SK-N-SH (cell line): ENCODE results near the gene FAM221B. TPM values are rescaled to one million over a fixed set of nuclear protein-coding genes. Genes with fewer than 3 reads are reported as not detected.
A peak's percentile ranks its signal among the peaks of the same experiment; 100 is the strongest.

ENCODE experiments used
- CTCF ChIA-PET: fragments of 300-600, 350-600 bp; formaldehyde crosslinking; extraction: SDS; loops from one replicate; lab custom pipeline; 2021; lab: Yijun Ruan, JAX
- POLR2A ChIA-PET: fragments of 350-600 bp; sonication (Branson Sonifier 250); formaldehyde crosslinking; extraction: SDS; loops from one replicate; lab custom pipeline; 2020; ENCODE audit warnings: antibody characterized with exemption, inconsistent platforms; lab: Yijun Ruan, JAX
- DNase-seq: peaks from one replicate; pipeline ENCODE4 v3.0.0; 2012
- H2AFZ ChIP-seq: fragments of 200-600 bp; sonication (generic); 2 replicates; pipeline ENCODE4 v1.8.1; 2016; ENCODE audit warnings: antibody characterized with exemption, mild to moderate bottlenecking, low read depth
- H3F3A ChIP-seq: fragments of 200-600 bp; sonication (generic); replicated peaks from 2 replicates; pipeline ENCODE3; 2016; ENCODE audit warnings: antibody characterized with exemption, mild to moderate bottlenecking; ENCODE audit not compliant: insufficient read depth
- H3K27ac ChIP-seq, 2 experiments: fragments of 200-500 bp in 1 of 2; fragments of 200-600 bp in 1 of 2; sonication (Bioruptor generic) in 1 of 2; sonication (generic), shearing (Covaris generic) in 1 of 2; 2 replicates each; pipeline versions ENCODE4 v1.5.1 to v1.6.1; 2014 to 2016; ENCODE audit warnings: low read depth in 2 of 2, inconsistent platforms in 1 of 2, low read length in 1 of 2, mild to moderate bottlenecking in 1 of 2, mixed read lengths in 1 of 2
- H3K27me3 ChIP-seq: fragments of 200-600 bp; sonication (generic), shearing (Covaris generic); 2 replicates; pipeline ENCODE4 v1.6.1; 2016; ENCODE audit warnings: mixed run types; ENCODE audit not compliant: insufficient read depth
- H3K36me3 ChIP-seq, 2 experiments: fragments of 200-500 bp in 1 of 2; fragments of 200-600 bp in 1 of 2; sonication (Bioruptor generic) in 1 of 2; sonication (generic) in 1 of 2; replicated peaks in 1 of 2; 2 replicates each; pipeline versions ENCODE3 to v1.5.1; 2014 to 2016; ENCODE audit warnings: low read length in 1 of 2, mild to moderate bottlenecking in 1 of 2; ENCODE audit not compliant: insufficient read depth in 2 of 2, control insufficient read depth in 1 of 2
- H3K4me1 ChIP-seq, 2 experiments: fragments of 200-500 bp in 1 of 2; fragments of 200-600 bp in 1 of 2; sonication (Bioruptor generic) in 1 of 2; sonication (generic), shearing (Covaris generic) in 1 of 2; 2 replicates each; pipeline versions ENCODE4 v1.5.1 to v1.6.1; 2014 to 2016; ENCODE audit warnings: low read depth in 1 of 2, low read length in 1 of 2, mixed run types in 1 of 2; ENCODE audit not compliant: insufficient read depth in 2 of 2, control insufficient read depth in 1 of 2
- H3K4me2 ChIP-seq: fragments of 200-600 bp; sonication (generic), shearing (Covaris generic); 2 replicates; pipeline ENCODE4 v1.6.1; 2017; ENCODE audit warnings: mixed run types
- H3K4me3 ChIP-seq, 2 experiments: fragments of 200-500 bp in 1 of 2; fragments of 200-600 bp in 1 of 2; sonication (Bioruptor generic) in 1 of 2; sonication (generic), shearing (Covaris generic) in 1 of 2; 2 replicates each; pipeline versions ENCODE4 v1.5.1 to v1.8.1; 2014 to 2016; ENCODE audit warnings: low read depth in 2 of 2, inconsistent platforms in 1 of 2, low read length in 1 of 2, mild to moderate bottlenecking in 1 of 2, mixed read lengths in 1 of 2, moderate library complexity in 1 of 2
- H3K79me2 ChIP-seq: fragments of 200-600 bp; sonication (generic); 2 replicates; pipeline ENCODE4 v1.8.1; 2017; ENCODE audit warnings: mild to moderate bottlenecking; ENCODE audit not compliant: insufficient read depth
- H3K9ac ChIP-seq: fragments of 200-600 bp; sonication (generic); 2 replicates; pipeline ENCODE4 v1.6.1; 2017; ENCODE audit warnings: mixed run types
- H3K9me2 ChIP-seq: fragments of 200-600 bp; sonication (generic); 2 replicates; pipeline ENCODE4 v1.6.1; 2017; ENCODE audit warnings: mixed run types
- H3K9me3 ChIP-seq: fragments of 200-600 bp; sonication (generic); 2 replicates; pipeline ENCODE4 v1.6.1; 2017; ENCODE audit warnings: mixed run types, mild to moderate bottlenecking, moderate library complexity
- H4K20me1 ChIP-seq: fragments of 200-600 bp; sonication (generic); 2 replicates; pipeline ENCODE4 v1.6.1; 2017; ENCODE audit warnings: mild to moderate bottlenecking, mixed run types; ENCODE audit not compliant: insufficient read depth
- ELF1 ChIP-seq: IDR thresholded peaks from 2 replicates; pipeline ENCODE4 v1.4.0; 2012
- FOSL2 ChIP-seq: IDR thresholded peaks from 2 replicates; pipeline ENCODE4 v1.4.0; 2012; ENCODE audit warnings: low read depth, mild to moderate bottlenecking, moderate library complexity, borderline replicate concordance
- NFIC ChIP-seq: IDR thresholded peaks from 2 replicates; pipeline ENCODE4 v1.4.0; 2012; ENCODE audit warnings: borderline replicate concordance
- SMC3 ChIP-seq: IDR thresholded peaks from 2 replicates; pipeline ENCODE4 v1.6.1; 2012; ENCODE audit warnings: low read depth, low read length, improper control_type of control experiment
- polyA plus RNA-seq, 3 experiments: library from polyadenylated mRNA; depleted of rRNA; stranded (reverse); fragments of >200 nt; gene quantifications; 2 replicates each; pipeline ENCODE4 v1.2.3, GENCODE V29; 2012
- TF ChIP-seq, protein P1 (sequence below): IDR thresholded peaks from 2 replicates; pipeline ENCODE4 v1.4.0; 2012; ENCODE audit warnings: low read depth, borderline replicate concordance
- TF ChIP-seq, protein P2 (sequence below): fragments of 150-350 bp; IDR thresholded peaks from 2 replicates; pipeline ENCODE4 v1.6.1; 2016; ENCODE audit warnings: mild to moderate bottlenecking, low read depth, low read length
- TF ChIP-seq, protein P3 (sequence below): IDR thresholded peaks from 2 replicates; pipeline ENCODE4; 2012
- TF ChIP-seq, protein P4 (sequence below): IDR thresholded peaks from 2 replicates; pipeline ENCODE4 v1.6.1; 2012; ENCODE audit warnings: mild to moderate bottlenecking, low read depth, low read length, moderate library complexity

FAM221B gene
- polyA plus RNA-seq, 1 of the 3 experiments (the other 2 are of a cell fraction), result not detected

DNA sequence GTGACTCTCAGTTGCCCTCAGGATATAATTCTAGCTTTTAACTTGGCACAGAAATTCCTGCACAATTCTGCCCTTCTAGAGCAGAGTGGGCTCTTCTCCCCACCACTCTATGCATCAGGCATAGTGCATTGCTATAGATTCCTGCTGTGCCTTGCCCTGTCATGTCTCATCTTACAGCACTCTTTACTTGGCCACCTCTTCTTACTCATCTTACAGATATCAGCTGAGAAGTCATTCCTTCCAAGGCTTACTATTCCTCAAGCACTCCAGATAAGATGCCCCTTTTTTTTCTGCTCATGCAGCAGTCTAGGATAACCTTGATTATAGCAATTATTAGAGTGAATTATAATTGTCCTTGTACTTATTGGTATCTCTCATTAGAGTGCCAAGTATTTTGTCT lies 5.6 kb downstream of the FAM221B start:
- Histone ChIP-seq H4K20me1 (no peaks in the 10 kb centered on the region), H3K4me1 (peaks cover 2 to 4% of the 10 kb centered on the region in 2 experiments; a peak in 1 of 4 replicates), H3K4me2 (no peak overlapping the region), H2AFZ (no peak overlapping the region), H3K9me3 (no peaks in the 10 kb centered on the region), H3K9me2 (no peaks in the 10 kb centered on the region), H3F3A (peaks cover 4% of the 10 kb centered on the region), H3K36me3 (no peaks in the 10 kb centered on the region), H3K27ac (no peak overlapping the region), H3K9ac (no peak overlapping the region), H3K79me2 (no peaks in the 10 kb centered on the region), H3K4me3 (no peak overlapping the region), H3K27me3 (no peaks in the 10 kb centered on the region)
- no peak for DNase-seq
- ChIA-PET CTCF (interaction anchor here (1.3 to 1.8 kb wide), 2 partner anchors 33 to 59 kb away, joined by 6 to 11 read pairs; no protein-coding TSS in a partner anchor), POLR2A (no interaction called here)
- TF ChIP-seq, protein P1, sequence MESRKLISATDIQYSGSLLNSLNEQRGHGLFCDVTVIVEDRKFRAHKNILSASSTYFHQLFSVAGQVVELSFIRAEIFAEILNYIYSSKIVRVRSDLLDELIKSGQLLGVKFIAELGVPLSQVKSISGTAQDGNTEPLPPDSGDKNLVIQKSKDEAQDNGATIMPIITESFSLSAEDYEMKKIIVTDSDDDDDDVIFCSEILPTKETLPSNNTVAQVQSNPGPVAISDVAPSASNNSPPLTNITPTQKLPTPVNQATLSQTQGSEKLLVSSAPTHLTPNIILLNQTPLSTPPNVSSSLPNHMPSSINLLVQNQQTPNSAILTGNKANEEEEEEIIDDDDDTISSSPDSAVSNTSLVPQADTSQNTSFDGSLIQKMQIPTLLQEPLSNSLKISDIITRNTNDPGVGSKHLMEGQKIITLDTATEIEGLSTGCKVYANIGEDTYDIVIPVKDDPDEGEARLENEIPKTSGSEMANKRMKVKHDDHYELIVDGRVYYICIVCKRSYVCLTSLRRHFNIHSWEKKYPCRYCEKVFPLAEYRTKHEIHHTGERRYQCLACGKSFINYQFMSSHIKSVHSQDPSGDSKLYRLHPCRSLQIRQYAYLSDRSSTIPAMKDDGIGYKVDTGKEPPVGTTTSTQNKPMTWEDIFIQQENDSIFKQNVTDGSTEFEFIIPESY, result no peak

DNA sequence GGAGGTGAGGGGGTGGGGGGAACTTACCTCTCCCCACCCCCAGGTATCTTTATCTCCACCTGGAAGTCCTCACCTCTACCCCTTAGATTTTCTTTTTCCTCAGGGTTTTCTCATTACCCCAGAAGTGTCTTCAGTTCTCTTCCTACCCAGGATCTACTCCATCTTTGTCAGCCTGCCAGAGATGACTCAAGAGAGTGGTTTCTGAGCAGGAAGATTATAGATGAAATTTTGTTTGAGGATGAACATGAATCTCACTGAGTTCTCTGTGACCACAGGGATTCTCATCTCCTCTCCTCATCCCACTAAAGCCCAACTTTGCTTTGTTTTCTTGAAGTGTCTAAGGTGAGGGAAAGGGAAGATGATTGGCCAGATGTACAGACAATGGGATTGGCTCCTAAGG lies 8.5 kb downstream of the FAM221B start:
- Histone ChIP-seq H3K27me3 (no peaks in the 10 kb centered on the region), H2AFZ (no peak overlapping the region; the same call in 1 of the 2 replicates), H3K4me3 (no peak overlapping the region), H3K9ac (no peak overlapping the region), H3K9me3 (no peaks in the 10 kb centered on the region), H3K79me2 (no peaks in the 10 kb centered on the region), H3K9me2 (no peaks in the 10 kb centered on the region), H3F3A (peaks cover 5% of the 10 kb centered on the region), H3K4me1 (no peaks in the 10 kb centered on the region; a peak in 1 of 4 replicates), H3K4me2 (no peak overlapping the region), H4K20me1 (no peaks in the 10 kb centered on the region), H3K27ac (peak overlapping the region in 1 of 2 experiments; percentile 31; a peak in 1 of 4 replicates)
- CTCF ChIA-PET, result interaction anchor here (2.3 kb wide), 1 partner anchor 62 kb away, joined by 9 read pairs; no protein-coding TSS in a partner anchor
- DNase-seq, result no peak
- TF ChIP-seq, protein P2, sequence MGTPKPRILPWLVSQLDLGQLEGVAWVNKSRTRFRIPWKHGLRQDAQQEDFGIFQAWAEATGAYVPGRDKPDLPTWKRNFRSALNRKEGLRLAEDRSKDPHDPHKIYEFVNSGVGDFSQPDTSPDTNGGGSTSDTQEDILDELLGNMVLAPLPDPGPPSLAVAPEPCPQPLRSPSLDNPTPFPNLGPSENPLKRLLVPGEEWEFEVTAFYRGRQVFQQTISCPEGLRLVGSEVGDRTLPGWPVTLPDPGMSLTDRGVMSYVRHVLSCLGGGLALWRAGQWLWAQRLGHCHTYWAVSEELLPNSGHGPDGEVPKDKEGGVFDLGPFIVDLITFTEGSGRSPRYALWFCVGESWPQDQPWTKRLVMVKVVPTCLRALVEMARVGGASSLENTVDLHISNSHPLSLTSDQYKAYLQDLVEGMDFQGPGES, result no peak
- TF ChIP-seq NFIC, result peak; percentile 25; the same call in 1 of the 2 replicates
- TF ChIP-seq FOSL2, result peak; percentile 7; the same call in 1 of the 2 replicates
- TF ChIP-seq, protein P3, sequence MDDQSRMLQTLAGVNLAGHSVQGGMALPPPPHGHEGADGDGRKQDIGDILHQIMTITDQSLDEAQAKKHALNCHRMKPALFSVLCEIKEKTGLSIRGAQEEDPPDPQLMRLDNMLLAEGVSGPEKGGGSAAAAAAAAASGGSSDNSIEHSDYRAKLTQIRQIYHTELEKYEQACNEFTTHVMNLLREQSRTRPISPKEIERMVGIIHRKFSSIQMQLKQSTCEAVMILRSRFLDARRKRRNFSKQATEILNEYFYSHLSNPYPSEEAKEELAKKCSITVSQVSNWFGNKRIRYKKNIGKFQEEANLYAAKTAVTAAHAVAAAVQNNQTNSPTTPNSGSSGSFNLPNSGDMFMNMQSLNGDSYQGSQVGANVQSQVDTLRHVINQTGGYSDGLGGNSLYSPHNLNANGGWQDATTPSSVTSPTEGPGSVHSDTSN, result peak; percentile 36; the same call in 1 of the 2 replicates
- no peak for TF ChIP-seq SMC3
- TF ChIP-seq ELF1, result no peak
- TF ChIP-seq, protein P4, sequence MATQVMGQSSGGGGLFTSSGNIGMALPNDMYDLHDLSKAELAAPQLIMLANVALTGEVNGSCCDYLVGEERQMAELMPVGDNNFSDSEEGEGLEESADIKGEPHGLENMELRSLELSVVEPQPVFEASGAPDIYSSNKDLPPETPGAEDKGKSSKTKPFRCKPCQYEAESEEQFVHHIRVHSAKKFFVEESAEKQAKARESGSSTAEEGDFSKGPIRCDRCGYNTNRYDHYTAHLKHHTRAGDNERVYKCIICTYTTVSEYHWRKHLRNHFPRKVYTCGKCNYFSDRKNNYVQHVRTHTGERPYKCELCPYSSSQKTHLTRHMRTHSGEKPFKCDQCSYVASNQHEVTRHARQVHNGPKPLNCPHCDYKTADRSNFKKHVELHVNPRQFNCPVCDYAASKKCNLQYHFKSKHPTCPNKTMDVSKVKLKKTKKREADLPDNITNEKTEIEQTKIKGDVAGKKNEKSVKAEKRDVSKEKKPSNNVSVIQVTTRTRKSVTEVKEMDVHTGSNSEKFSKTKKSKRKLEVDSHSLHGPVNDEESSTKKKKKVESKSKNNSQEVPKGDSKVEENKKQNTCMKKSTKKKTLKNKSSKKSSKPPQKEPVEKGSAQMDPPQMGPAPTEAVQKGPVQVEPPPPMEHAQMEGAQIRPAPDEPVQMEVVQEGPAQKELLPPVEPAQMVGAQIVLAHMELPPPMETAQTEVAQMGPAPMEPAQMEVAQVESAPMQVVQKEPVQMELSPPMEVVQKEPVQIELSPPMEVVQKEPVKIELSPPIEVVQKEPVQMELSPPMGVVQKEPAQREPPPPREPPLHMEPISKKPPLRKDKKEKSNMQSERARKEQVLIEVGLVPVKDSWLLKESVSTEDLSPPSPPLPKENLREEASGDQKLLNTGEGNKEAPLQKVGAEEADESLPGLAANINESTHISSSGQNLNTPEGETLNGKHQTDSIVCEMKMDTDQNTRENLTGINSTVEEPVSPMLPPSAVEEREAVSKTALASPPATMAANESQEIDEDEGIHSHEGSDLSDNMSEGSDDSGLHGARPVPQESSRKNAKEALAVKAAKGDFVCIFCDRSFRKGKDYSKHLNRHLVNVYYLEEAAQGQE, result no peak
- TF ChIP-seq, all 33 proteins: peak for 3
- no peaks in the 10 kb centered on the region for H3K36me3 ChIP-seq
- POLR2A ChIA-PET, result no interaction called here
